Fibroblast of skin of abdomen (primary cell): Measurements from ENCODE around the gene TSPO2.

ENCODE experiments used
- DNase-seq: peaks from one replicate; pipeline ENCODE4 v3.0.0-alpha.2; 2013

TSPO2 gene

GRCh38 chr6:41051873-41052272 lies 9.6 kb downstream of the TSPO2 start:
- no peak for DNase-seq

- DNase-seq, result no peak
These were observed 10.8 kb downstream of the TSPO2 start, which contains the start of gene APOBEC2 for GRCh38 chr6:41053041-41053440. APOBEC2 (plus strand) TSS chr6:41053202; CDS start chr6:41053348, 146 bp downstream.

DNA sequence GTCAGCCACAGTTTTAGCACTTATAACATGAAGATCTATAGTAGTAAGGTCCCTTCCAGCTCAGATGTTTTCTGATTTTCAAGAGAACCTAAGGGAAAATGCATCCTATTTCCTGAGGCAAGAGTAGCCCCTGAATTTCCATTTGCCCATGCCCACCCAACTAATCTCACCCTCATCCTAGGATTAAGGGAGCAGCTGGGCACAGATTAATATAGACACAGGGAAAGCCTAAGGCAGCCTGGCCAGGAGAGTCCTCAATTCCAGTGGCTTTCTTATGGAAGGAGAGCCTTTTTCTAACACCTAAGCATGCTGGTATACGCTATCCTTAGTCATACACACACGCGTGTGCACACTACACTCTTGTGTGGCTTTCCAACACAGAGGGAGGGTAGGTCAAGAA lies 12.2 kb downstream of the TSPO2 start:
- DNase-seq, result no peak

GRCh38 chr6:41055149-41055548 lies 12.9 kb downstream of the TSPO2 start:
- no peak for DNase-seq

GRCh38 chr6:41056768-41057490 lies 14.7 kb downstream of the TSPO2 start:
- no peak for DNase-seq

DNA sequence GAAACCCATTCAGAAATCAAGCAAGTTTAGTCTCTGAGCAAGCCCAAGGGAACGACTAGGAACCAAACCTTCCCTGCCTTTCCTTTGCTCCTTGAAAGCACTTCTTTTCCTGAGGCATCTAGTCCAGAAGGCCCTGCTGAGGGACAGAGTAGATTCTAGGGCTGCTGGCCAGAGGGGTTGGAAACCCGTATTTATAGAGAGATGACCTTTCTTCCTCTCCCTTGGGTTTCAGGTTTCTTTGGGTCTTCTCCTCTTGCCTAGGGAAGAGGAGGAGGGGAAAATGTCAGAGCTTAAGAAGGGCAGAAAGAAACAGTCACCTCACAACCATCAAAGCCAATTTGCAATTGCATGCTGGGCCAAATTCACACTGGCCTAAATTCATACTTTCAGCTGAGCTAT lies 16.5 kb downstream of the TSPO2 start:
- no peak for DNase-seq

DNA sequence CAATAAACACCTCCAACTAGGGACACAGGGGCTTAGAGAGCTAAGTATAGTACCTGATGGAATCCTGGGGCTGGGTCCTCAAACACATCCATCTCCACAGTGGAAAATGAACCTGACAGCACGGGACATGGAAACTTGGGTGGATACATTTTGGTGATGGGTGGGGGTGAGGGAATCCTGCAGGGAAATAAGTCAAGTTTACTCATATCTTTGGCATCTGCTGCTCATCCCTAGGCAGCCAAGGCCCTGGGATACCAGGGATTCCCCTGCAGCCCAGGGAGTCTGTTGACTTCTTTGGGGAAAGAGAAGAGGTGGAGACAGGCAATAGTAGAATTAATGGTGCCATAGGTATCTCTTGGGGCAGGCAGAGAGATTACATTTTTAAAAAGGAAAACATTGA lies 17.3 kb downstream of the TSPO2 start:
- DNase-seq, result peak; percentile 55

- no peak for DNase-seq
These were observed 19.0 kb downstream of the TSPO2 start for GRCh38 chr6:41061196-41061726.

- no peak for DNase-seq
These were observed 19.8 kb downstream of the TSPO2 start for GRCh38 chr6:41062056-41062455.

- DNase-seq, result no peak
These were observed 21.6 kb downstream of the TSPO2 start for GRCh38 chr6:41063884-41064285.

GRCh38 chr6:41064841-41065240 lies 22.6 kb downstream of the TSPO2 start:
- no peak for DNase-seq

GRCh38 chr6:41065550-41066026 lies 23.3 kb downstream of the TSPO2 start:
- DNase-seq, result no peak

DNA sequence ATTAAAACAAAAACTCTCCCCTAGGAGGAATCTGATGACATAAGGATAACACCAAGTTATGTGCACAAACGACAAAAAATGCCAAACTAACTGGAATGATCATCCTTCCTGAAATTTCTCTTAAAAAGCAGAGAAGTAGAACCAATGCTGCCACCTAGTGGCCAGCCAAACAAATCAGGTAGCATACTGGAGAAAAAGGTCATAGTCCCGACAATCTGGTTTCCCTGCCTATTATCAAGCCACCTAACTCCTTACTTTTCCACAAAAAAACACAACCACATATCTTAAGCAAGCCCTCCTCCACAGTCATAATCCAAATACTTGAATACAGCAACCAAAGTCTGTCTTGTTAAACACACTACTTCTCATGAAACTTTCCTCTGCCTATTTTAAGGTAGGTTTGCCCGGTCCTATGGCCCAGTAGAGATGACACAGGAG lies 24.6 kb downstream of the TSPO2 start:
- DNase-seq, result peak; percentile 78

DNA sequence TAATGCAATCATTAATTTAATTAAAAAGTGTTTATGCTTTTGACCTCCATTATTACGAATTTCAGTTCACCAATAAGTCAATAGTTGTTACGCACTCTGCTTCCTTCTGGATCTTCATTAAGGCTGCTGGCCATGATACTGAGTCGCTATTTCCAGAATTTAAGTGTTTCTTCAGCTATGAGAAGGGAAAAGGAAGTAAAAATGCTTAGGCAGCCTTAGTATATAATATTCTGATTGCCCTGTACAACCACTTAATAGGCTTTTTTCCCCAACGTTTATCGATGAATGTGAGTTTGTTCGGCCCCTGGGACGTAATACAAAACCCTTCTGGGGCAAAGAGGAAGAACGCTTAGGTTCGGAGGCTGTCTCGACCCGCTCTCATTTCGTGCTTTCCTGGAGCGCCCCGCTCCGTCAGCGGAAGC lies 29.2 kb downstream of the TSPO2 start:
- DNase-seq, result no peak

DNA sequence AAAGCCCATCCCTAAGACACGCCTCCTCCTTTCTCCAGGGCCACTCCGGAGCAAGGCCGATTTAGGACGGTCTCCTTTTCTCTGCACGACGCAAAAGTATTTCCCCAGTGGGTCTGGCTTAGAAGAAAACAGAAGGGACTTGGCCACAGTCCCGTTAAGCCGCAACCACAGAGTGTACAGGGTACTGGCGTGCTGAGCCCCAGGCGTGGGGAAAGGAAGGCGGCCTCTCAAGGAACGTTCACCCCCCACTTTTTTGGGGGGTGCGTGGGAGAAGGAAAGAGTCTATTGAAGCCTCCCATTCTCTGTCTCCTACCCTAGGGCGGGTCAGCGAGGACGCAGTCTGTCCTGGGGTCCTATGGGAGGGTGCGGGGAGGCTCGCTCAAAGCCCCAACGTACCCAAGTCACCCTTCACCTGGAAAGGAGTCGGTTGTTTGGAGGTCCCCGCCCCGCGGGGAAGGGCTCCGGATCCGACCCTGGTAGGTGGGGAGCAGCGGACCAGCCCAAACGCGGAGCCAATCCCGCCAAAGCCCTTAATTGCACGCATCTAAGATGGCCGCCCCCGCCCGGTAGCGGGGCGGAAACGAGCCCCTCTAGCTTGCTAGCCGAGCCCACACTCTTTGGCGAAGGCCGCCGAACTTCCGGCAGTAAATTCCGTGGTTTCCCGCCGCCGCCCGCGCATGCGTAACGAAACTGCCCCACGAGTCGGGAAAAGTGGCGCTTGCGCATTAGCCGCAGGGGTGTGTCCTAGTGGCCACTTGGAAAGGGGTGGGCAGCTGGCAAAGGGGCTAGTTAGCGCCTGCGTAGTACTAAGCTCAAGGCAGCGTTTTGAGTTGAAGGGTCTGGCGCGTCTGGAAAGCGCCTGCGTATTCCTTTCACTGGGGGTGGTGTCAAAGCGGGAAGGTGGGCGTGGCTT lies 29.9 kb downstream of the TSPO2 start, which contains the start of gene OARD1:
Gene OARD1, minus strand, starts transcription at position 434 of the 913 bp plus-strand sequence. CDS start 722 bp downstream, outside the sequence.
- peak; percentile 100 for DNase-seq

GRCh38 chr6:41072836-41073202 lies 30.6 kb downstream of the TSPO2 start, which contains the start of gene NFYA:
NFYA (plus strand) TSS chr6:41072974; CDS start chr6:41079090, 6,116 bp downstream.
- DNase-seq, result peak; percentile 99

DNA sequence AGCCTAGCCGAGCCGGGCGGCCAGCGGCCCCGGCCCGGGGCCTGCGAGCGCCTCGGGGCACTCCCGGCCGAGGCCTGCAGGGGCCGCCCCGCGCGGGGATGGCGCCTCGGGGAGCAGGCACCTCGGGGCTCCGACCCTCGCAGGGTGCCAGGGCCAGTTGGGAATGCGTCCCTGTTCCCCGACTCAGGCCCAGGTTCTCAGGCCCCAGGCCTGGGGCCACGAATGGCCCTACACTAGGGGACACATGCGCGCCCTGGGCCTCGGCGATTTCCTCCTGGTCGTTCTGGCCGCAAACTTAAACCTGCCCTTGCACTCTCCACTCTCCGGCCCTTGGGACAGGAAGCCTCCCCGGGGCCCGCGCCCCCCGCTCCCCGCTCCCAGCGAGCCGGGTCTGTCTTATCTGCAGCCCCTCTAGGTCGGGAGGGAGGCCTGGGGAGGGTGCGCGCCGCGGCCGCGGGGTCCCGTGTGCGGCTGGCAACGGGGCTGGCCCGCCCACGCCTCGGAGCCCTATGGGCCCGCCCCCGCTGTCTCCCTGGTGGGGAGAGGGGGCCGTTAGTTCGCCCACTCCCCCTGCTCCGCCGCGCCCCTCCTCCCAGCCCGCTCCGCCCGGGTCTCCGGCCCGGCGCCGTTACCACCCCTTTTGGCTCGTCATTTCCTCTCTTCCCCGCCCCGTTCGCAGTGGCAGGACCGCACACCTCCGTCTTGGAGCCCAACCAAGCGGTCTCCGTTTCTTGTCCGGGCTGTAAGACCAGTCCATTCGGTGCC lies 31.1 kb downstream of the TSPO2 start:
- DNase-seq, result peak; percentile 80

- DNase-seq, result peak; percentile 26
These were observed 31.9 kb downstream of the TSPO2 start for GRCh38 chr6:41073968-41074691.

- DNase-seq, result no peak
These were observed 32.6 kb downstream of the TSPO2 start for GRCh38 chr6:41074692-41075436.
